Measurements from ENCODE around the gene DTX3. TPM values are rescaled to one million over a fixed set of nuclear protein-coding genes. Genes with fewer than 3 reads are reported as not detected.

The DTX3 gene
- total and polyA plus RNA-seq, 2 of the 13 experiments (the other 11 are each of a cell fraction or from before 2014, with no cell fraction given): 9.0 to 27.2 TPM

GRCh38 chr12:57579677-57580465, 24.8 kb upstream of the DTX3 start (continued):
- TF ChIP-seq ZXDC (CRISPR knock-in tag; IDR thresholded peaks at IDR 0.05) (no peak), AHDC1 (CRISPR knock-in tag; IDR thresholded peaks at IDR 0.05; ENCODE audit: borderline replicate concordance) (peak; percentile 32; the same call in 1 of the 2 replicates), ZNF143 (CRISPR knock-in tag; IDR thresholded peaks at IDR 0.05) (no peak), ZNF569 (CRISPR knock-in tag; IDR thresholded peaks at IDR 0.05; ENCODE audit: borderline replicate concordance) (no peak), HOXA9 (CRISPR knock-in tag; IDR thresholded peaks at IDR 0.05; ENCODE audit: borderline replicate concordance) (no peak), GABPA (IDR thresholded peaks at IDR 0.05; ENCODE audit: low read depth, low read length) (no peak), GABPA (CRISPR knock-in tag; IDR thresholded peaks at IDR 0.05; ENCODE audit: low read depth) (peak; percentile 19; the same call in 1 of the 2 replicates), ZNF3 (CRISPR knock-in tag; IDR thresholded peaks at IDR 0.05) (no peak), ZNF362 (CRISPR knock-in tag; IDR thresholded peaks at IDR 0.05; ENCODE audit: borderline replicate concordance) (peak; percentile 72; the same call in 1 of the 2 replicates), JUN (CRISPR knock-in tag; IDR thresholded peaks at IDR 0.05) (0 out of 2 replicates have a peak, but pooled peaks have one; percentile 63), MTF2 (CRISPR knock-in tag; IDR thresholded peaks at IDR 0.05; ENCODE audit: borderline replicate concordance) (no peak), HMGA1 (CRISPR knock-in tag; conservative IDR thresholded peaks at IDR 0.05) (no peak), RFX3 (CRISPR knock-in tag; IDR thresholded peaks at IDR 0.05) (no peak), THAP8 (CRISPR knock-in tag; IDR thresholded peaks at IDR 0.05; ENCODE audit: borderline replicate concordance) (no peak), ESRRA (CRISPR knock-in tag; IDR thresholded peaks at IDR 0.05; ENCODE audit: low read depth) (no peak)

Measured in HepG2 (cell line).